Measurements from ENCODE around the gene CNNM3. TPM values are rescaled to one million over a fixed set of nuclear protein-coding genes. Genes with fewer than 3 reads are reported as not detected.

Gene CNNM3
- total and polyA plus RNA-seq, 2 experiments from 2014 or later: 0.98 to 5.0 TPM

GRCh38 chr2:96882230-96882629, 66.2 kb downstream of the CNNM3 start:
- no peak for DNase-seq
- Histone ChIP-seq H3F3A (ENCODE audit: insufficient read depth) (no peaks in the 10 kb centered on the region), H3K27ac (no peak overlapping the region), H3K9me3 (ENCODE audit: low read depth) (no peaks in the 10 kb centered on the region), H4K20me1 (ENCODE audit: insufficient read depth) (no peaks in the 10 kb centered on the region), H3K36me3 (ENCODE audit: low read depth) (no peaks in the 10 kb centered on the region), H3K4me3 (no peak overlapping the region), H3K79me2 (ENCODE audit: insufficient read depth) (no peaks in the 10 kb centered on the region), H3K4me2 (ENCODE audit: unreplicated experiment) (no peak overlapping the region), H3K9ac (no peak overlapping the region), H3K4me1 (ENCODE audit: insufficient read depth) (no peaks in the 10 kb centered on the region), H2AFZ (no peak overlapping the region), H3K27me3 (replicated peaks; ENCODE audit: insufficient read depth) (peaks cover 7% of the 10 kb centered on the region; the same call in 1 of the 2 replicates), H3K9me2 (ENCODE audit: insufficient read depth) (no peaks in the 10 kb centered on the region)
- TF ChIP-seq EZH2phosphoT487 (IDR thresholded peaks at IDR 0.05; ENCODE audit: insufficient read depth, low read depth) (no peak), EZH2 (IDR thresholded peaks at IDR 0.05; ENCODE audit: insufficient read depth, poor library complexity, severe bottlenecking) (no peak)
- in situ Hi-C loops (cut with MboI): no loop called here
- WGBS, 2 experiments (ENCODE audit: low coverage in 1 of 2, low lambda C conversion rate in 2 of 2, missing lambda C conversion rate in 2 of 2): 59 to 93% methylated on average over 8 to 12 of the region's 12 CpGs

- TF ChIP-seq EZH2 (IDR thresholded peaks at IDR 0.05; ENCODE audit: insufficient read depth, poor library complexity, severe bottlenecking) (no peak), EZH2phosphoT487 (IDR thresholded peaks at IDR 0.05; ENCODE audit: insufficient read depth, low read depth) (no peak)
- H3K4me2 ChIP-seq (ENCODE audit: unreplicated experiment): no peak overlapping the region
- no peaks in the 10 kb centered on the region for H4K20me1 ChIP-seq (ENCODE audit: insufficient read depth)
- H3F3A ChIP-seq (ENCODE audit: insufficient read depth): no peaks in the 10 kb centered on the region
- H3K27ac ChIP-seq: no peak overlapping the region
- DNase-seq: no peak
- no peak overlapping the region for H3K4me3 ChIP-seq
- WGBS, 2 experiments (ENCODE audit: low coverage in 1 of 2, low lambda C conversion rate in 2 of 2, missing lambda C conversion rate in 2 of 2): 61 to 66% methylated on average over 8 of the region's 8 CpGs
- H3K27me3 ChIP-seq (replicated peaks; ENCODE audit: insufficient read depth): peaks cover 7% of the 10 kb centered on the region; the same call in 1 of the 2 replicates
- in situ Hi-C loops (cut with MboI): no loop called here
- no peaks in the 10 kb centered on the region for H3K9me2 ChIP-seq (ENCODE audit: insufficient read depth)
- no peak overlapping the region for H3K9ac ChIP-seq
- no peaks in the 10 kb centered on the region for H3K9me3 ChIP-seq (ENCODE audit: low read depth)
- H3K4me1 ChIP-seq (ENCODE audit: insufficient read depth): no peaks in the 10 kb centered on the region
- no peak overlapping the region for H2AFZ ChIP-seq
- H3K79me2 ChIP-seq (ENCODE audit: insufficient read depth): no peaks in the 10 kb centered on the region
- no peaks in the 10 kb centered on the region for H3K36me3 ChIP-seq (ENCODE audit: low read depth)
Measured at GRCh38 chr2:96882906-96883305, 66.8 kb downstream of the CNNM3 start.

- Histone ChIP-seq H3F3A (ENCODE audit: insufficient read depth) (no peaks in the 10 kb centered on the region), H3K4me3 (no peak overlapping the region), H3K9me3 (ENCODE audit: low read depth) (no peaks in the 10 kb centered on the region), H3K4me1 (ENCODE audit: insufficient read depth) (no peaks in the 10 kb centered on the region), H3K36me3 (ENCODE audit: low read depth) (no peaks in the 10 kb centered on the region), H3K27ac (no peak overlapping the region), H3K9ac (no peak overlapping the region), H3K9me2 (ENCODE audit: insufficient read depth) (no peaks in the 10 kb centered on the region), H4K20me1 (ENCODE audit: insufficient read depth) (no peaks in the 10 kb centered on the region), H3K79me2 (ENCODE audit: insufficient read depth) (no peaks in the 10 kb centered on the region), H3K4me2 (ENCODE audit: unreplicated experiment) (no peak overlapping the region), H3K27me3 (replicated peaks; ENCODE audit: insufficient read depth) (peaks cover 7% of the 10 kb centered on the region; the same call in 1 of the 2 replicates), H2AFZ (no peak overlapping the region)
- DNase-seq: no peak
- 73 to 77% methylated on average over 9 of the region's 9 CpGs for WGBS, 2 experiments (ENCODE audit: low coverage in 1 of 2, low lambda C conversion rate in 2 of 2, missing lambda C conversion rate in 2 of 2)
- in situ Hi-C loops (cut with MboI): no loop called here
- TF ChIP-seq EZH2 (IDR thresholded peaks at IDR 0.05; ENCODE audit: insufficient read depth, poor library complexity, severe bottlenecking) (no peak), EZH2phosphoT487 (IDR thresholded peaks at IDR 0.05; ENCODE audit: insufficient read depth, low read depth) (no peak)
Measured at GRCh38 chr2:96883306-96883705, 67.2 kb downstream of the CNNM3 start.

MicroRNA genes within 50 kb of the gene (microRNA counts, 767-probe panel; counts per million panel counts)
- microRNA hsa-miR-3127-5p: 447 counts per million, percentile 86 among the panel's probes with 10 or more counts

Small RNAs within 50 kb of the gene (microRNA-seq; reads per million reads assigned to microRNA genes)
- not detected for gene MIR3127 (ENCODE audit: borderline number of aligned reads)

Small RNAs within 50 kb of the gene (small RNA-seq; reads per million reads assigned to genes)
- not detected for gene MIR3127 (ENCODE audit: low read depth, low replicate concordance)

Other genes starting within 250 kb of the CNNM3 start
- gene KANSL3, start 178.0 kb upstream of the CNNM3 start, total RNA-seq (2014; rRNA removed; shearing (Covaris generic)): 23.9 and 26.9 TPM in 2 replicates
- gene KANSL3, start 178.0 kb upstream of the CNNM3 start, polyA plus RNA-seq (2016; fragmentation: Nextera tagmentation; extraction: Ambion mirVana): 15.0 and 15.6 TPM in 2 replicates
- under 0.01 TPM in 1 of 2 replicates, not detected in the other for gene FER1L5, start 173.5 kb upstream of the CNNM3 start, total RNA-seq (2014; rRNA removed; shearing (Covaris generic))
- gene FER1L5, start 173.5 kb upstream of the CNNM3 start, polyA plus RNA-seq (2016; fragmentation: Nextera tagmentation; extraction: Ambion mirVana): 0.05 and 0.08 TPM in 2 replicates
- gene LMAN2L, start 76.2 kb upstream of the CNNM3 start, total RNA-seq (2014; rRNA removed; shearing (Covaris generic)): 24.6 and 29.5 TPM in 2 replicates
- 22.3 and 25.5 TPM in 2 replicates for gene LMAN2L, start 76.2 kb upstream of the CNNM3 start, polyA plus RNA-seq (2016; fragmentation: Nextera tagmentation; extraction: Ambion mirVana)
- gene CNNM4, start 55.4 kb upstream of the CNNM3 start, total RNA-seq (2014; rRNA removed; shearing (Covaris generic)): 4.8 and 6.1 TPM in 2 replicates
- gene CNNM4, start 55.4 kb upstream of the CNNM3 start, polyA plus RNA-seq (2016; fragmentation: Nextera tagmentation; extraction: Ambion mirVana): 2.4 and 2.8 TPM in 2 replicates
- gene ANKRD23, start 27.8 kb downstream of the CNNM3 start, total RNA-seq (2014; rRNA removed; shearing (Covaris generic)): 0.76 and 1.1 TPM in 2 replicates
- gene ANKRD23, start 27.8 kb downstream of the CNNM3 start, polyA plus RNA-seq (2016; fragmentation: Nextera tagmentation; extraction: Ambion mirVana): 0.95 and 1.4 TPM in 2 replicates
- 5.3 and 10.9 TPM in 2 replicates for gene ANKRD39, start 41.7 kb downstream of the CNNM3 start, total RNA-seq (2014; rRNA removed; shearing (Covaris generic))
- 12.3 and 14.4 TPM in 2 replicates for gene ANKRD39, start 41.7 kb downstream of the CNNM3 start, polyA plus RNA-seq (2016; fragmentation: Nextera tagmentation; extraction: Ambion mirVana)
- gene SEMA4C, start 53.8 kb downstream of the CNNM3 start, total RNA-seq (2014; rRNA removed; shearing (Covaris generic)): 21.0 and 24.3 TPM in 2 replicates
- gene SEMA4C, start 53.8 kb downstream of the CNNM3 start, polyA plus RNA-seq (2016; fragmentation: Nextera tagmentation; extraction: Ambion mirVana): 5.1 and 5.5 TPM in 2 replicates
- gene FAM178B, start 170.3 kb downstream of the CNNM3 start, total RNA-seq (2014; rRNA removed; shearing (Covaris generic)): not detected in 2 replicates
- 0.23 TPM in 1 of 2 replicates, not detected in the other for gene FAM178B, start 170.3 kb downstream of the CNNM3 start, polyA plus RNA-seq (2016; fragmentation: Nextera tagmentation; extraction: Ambion mirVana)